Ishikawa (cell line): ENCODE results near the gene NPTXR.

ENCODE experiments used
- CEBPB ChIP-seq: IDR thresholded peaks from 2 replicates; pipeline ENCODE4 v1.6.1; 2012
- EGR1 ChIP-seq: IDR thresholded peaks from 2 replicates; pipeline ENCODE4 v1.6.1; 2012
- RAD21 ChIP-seq: IDR thresholded peaks from 2 replicates; pipeline ENCODE4 v1.6.1; 2012; ENCODE audit warnings: low read depth
- REST ChIP-seq: IDR thresholded peaks from 2 replicates; pipeline ENCODE4 v1.6.1; 2012; ENCODE audit warnings: low read depth, mild to moderate bottlenecking
- TCF12 ChIP-seq: IDR thresholded peaks from 2 replicates; pipeline ENCODE4 v1.6.1; 2012; ENCODE audit warnings: low read depth
- USF1 ChIP-seq: IDR thresholded peaks from 2 replicates; pipeline ENCODE4 v1.6.1; 2012
- YY1 ChIP-seq: IDR thresholded peaks from 2 replicates; pipeline ENCODE4 v1.6.1; 2012; ENCODE audit warnings: low read depth
- TF ChIP-seq, protein P1 (sequence below): IDR thresholded peaks from 2 replicates; pipeline ENCODE4 v1.6.1; 2012

DNA sequence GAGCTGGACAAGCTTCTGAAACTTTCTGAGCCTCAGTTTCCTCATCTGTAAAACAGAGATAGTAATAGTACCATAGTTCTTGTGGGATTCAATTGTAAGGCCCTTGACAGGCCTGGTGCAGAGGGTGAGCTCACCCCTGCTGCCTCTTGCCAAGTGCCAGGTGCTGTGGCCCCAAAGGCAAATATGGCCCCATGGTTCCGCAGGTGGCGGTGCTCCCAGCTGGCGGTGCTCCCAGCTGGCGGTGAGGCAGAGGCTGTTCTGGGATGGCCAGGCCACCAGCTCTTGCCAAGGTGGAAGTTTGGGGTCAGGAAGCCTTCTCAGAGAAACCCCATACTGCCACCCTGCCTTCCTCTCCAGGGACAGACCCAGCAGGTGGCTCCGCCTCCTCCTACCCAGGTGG is 8.8 kb downstream of the NPTXR start:
- TF ChIP-seq USF1: no peak
- TF ChIP-seq CEBPB: no peak
- TF ChIP-seq TCF12: no peak
- no peak for TF ChIP-seq RAD21
- TF ChIP-seq, protein P1, sequence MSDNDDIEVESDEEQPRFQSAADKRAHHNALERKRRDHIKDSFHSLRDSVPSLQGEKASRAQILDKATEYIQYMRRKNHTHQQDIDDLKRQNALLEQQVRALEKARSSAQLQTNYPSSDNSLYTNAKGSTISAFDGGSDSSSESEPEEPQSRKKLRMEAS: no peak
- TF ChIP-seq REST: no peak
- TF ChIP-seq EGR1: no peak
- TF ChIP-seq YY1: no peak
